Ovary (tissue), 3 donors: ENCODE data around the gene CSAD.

Source experiments
- EP300 ChIP-seq: sonication (generic); formaldehyde crosslinking; IDR thresholded peaks from one replicate; pipeline ENCODE4 v1.6.1; 2017; ENCODE audit warnings: antibody characterized with exemption
- POLR2A ChIP-seq: fragments of 450-650 bp; IDR thresholded peaks from one replicate; pipeline ENCODE4 v1.6.1; 2017; ENCODE audit warnings: antibody characterized with exemption, mild to moderate bottlenecking, moderate library complexity
- TF ChIP-seq, protein P1 (sequence below), 3 donors: fragments of 450-650 bp in 2 of 3; fragments of 200-600 bp in 1 of 3; IDR thresholded peaks; one replicate each; pipeline versions ENCODE4 v1.5.1 to v1.8.0; 2016 to 2022; ENCODE audit warnings: antibody characterized with exemption in 3 of 3, mild to moderate bottlenecking in 1 of 3
- donor health status: DM: no; HTN: no; CAD: no.

GRCh38 chr12:53211476-53212381, 31.0 kb upstream of the CSAD start:
- TF ChIP-seq EP300: no peak
- TF ChIP-seq, protein P1, sequence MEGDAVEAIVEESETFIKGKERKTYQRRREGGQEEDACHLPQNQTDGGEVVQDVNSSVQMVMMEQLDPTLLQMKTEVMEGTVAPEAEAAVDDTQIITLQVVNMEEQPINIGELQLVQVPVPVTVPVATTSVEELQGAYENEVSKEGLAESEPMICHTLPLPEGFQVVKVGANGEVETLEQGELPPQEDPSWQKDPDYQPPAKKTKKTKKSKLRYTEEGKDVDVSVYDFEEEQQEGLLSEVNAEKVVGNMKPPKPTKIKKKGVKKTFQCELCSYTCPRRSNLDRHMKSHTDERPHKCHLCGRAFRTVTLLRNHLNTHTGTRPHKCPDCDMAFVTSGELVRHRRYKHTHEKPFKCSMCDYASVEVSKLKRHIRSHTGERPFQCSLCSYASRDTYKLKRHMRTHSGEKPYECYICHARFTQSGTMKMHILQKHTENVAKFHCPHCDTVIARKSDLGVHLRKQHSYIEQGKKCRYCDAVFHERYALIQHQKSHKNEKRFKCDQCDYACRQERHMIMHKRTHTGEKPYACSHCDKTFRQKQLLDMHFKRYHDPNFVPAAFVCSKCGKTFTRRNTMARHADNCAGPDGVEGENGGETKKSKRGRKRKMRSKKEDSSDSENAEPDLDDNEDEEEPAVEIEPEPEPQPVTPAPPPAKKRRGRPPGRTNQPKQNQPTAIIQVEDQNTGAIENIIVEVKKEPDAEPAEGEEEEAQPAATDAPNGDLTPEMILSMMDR (IDR thresholded peaks at IDR 0.05): no peak
- no peak for TF ChIP-seq POLR2A
